Smooth muscle cell (in vitro differentiated cells): ENCODE measurements around the gene SIGLEC14. TPM values are rescaled to one million over a fixed set of nuclear protein-coding genes. Genes with fewer than 3 reads are reported as not detected.

Source experiments
- DNase-seq: peaks from one replicate; lab custom pipeline; 2025; ENCODE audit not compliant: unreplicated experiment; lab: John Stamatoyannopoulos, UW
- H2AFZ ChIP-seq: fragments of 200-600 bp; sonication (generic); 2 replicates; pipeline ENCODE4 v1.6.0; 2016; ENCODE audit warnings: antibody characterized with exemption, low read depth, mild to moderate bottlenecking
- H3F3A ChIP-seq: fragments of 200-600 bp; sonication (generic); 2 replicates; pipeline ENCODE4 v1.6.0; 2017; ENCODE audit warnings: antibody characterized with exemption, low read depth
- H3K27ac ChIP-seq: fragments of 200-600 bp; sonication (generic); 2 replicates; pipeline ENCODE4 v1.5.1; 2016; ENCODE audit warnings: low read depth, mild to moderate bottlenecking
- H3K27me3 ChIP-seq: fragments of 200-600 bp; sonication (generic); 2 replicates; pipeline ENCODE4 v1.6.1; 2016; ENCODE audit warnings: low read depth, mild to moderate bottlenecking
- H3K36me3 ChIP-seq: fragments of 200-600 bp; sonication (generic); 2 replicates; pipeline ENCODE4 v1.5.1; 2016; ENCODE audit warnings: low read depth
- H3K4me1 ChIP-seq: fragments of 200-600 bp; sonication (generic); 2 replicates; pipeline ENCODE4 v1.5.1; 2016; ENCODE audit warnings: low read depth
- H3K4me2 ChIP-seq: fragments of 200-600 bp; sonication (generic); 2 replicates; pipeline ENCODE4 v1.6.0; 2016; ENCODE audit warnings: mild to moderate bottlenecking
- H3K4me3 ChIP-seq: fragments of 200-600 bp; sonication (generic); 2 replicates; pipeline ENCODE4 v1.5.1; 2016; ENCODE audit warnings: mild to moderate bottlenecking
- H3K79me2 ChIP-seq: fragments of 200-600 bp; sonication (generic); 2 replicates; pipeline ENCODE4 v1.6.0; 2016; ENCODE audit warnings: low read depth, mild to moderate bottlenecking
- H3K9ac ChIP-seq: fragments of 200-600 bp; sonication (generic); 2 replicates; pipeline ENCODE4 v1.6.0; 2016; ENCODE audit warnings: low read depth
- H3K9me3 ChIP-seq: fragments of 200-600 bp; sonication (generic); replicated peaks from 2 replicates; pipeline ENCODE4 v1.5.1; 2016; ENCODE audit warnings: low read depth
- H4K20me1 ChIP-seq: fragments of 200-600 bp; sonication (generic); 2 replicates; pipeline ENCODE4 v1.6.0; 2016; ENCODE audit warnings: low read depth
- WGBS: methylation state at CpG from one replicate; pipeline ENCODE4 v1.1.7; 2016; ENCODE audit warnings: low lambda C conversion rate; 5-methylcytosine and 5-hydroxymethylcytosine counted together
- polyA plus RNA-seq: library from polyadenylated mRNA; unstranded; fragments of >200 nt; fragmentation: Nextera tagmentation; extraction: Ambion mirVana; gene quantifications from 2 replicates; pipeline ENCODE4 v1.2.1, GENCODE V29; 2016
- total RNA-seq: library from RNA; depleted of rRNA; stranded (reverse); fragments of >200 nt; gene quantifications from 2 replicates; pipeline ENCODE4 v1.2.3, GENCODE V29; 2014
- TF ChIP-seq, protein P1 (sequence below): fragments of 200-600 bp; sonication (generic); IDR thresholded peaks from 2 replicates; pipeline ENCODE4 v1.5.1; 2017; ENCODE audit warnings: borderline replicate concordance, mild to moderate bottlenecking, antibody characterized with exemption; ENCODE audit not compliant: insufficient read depth, poor library complexity, severe bottlenecking

Gene SIGLEC14
- total and polyA plus RNA-seq, 2 experiments from 2014 or later, result not detected

DNA sequence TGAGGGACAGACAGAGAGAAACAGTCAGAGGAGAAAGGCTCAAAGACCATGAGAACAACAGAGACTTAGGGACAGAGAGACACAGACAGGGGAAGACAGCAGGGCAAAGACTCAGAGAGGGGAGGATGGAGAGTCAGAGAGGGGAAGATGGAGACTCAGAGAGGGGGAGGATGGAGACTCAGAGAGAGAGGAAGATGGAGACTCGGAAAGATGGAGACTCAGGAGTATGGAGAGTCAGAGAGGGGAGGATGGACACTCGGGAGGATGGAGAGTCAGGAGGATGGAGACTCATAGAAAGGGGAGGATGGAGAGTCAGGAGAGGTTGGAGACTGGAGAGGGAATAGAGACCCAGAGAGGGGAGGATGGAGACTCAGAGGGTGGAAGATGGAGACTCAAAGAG is 47.2 kb upstream of the SIGLEC14 start:
- TF ChIP-seq, protein P1, sequence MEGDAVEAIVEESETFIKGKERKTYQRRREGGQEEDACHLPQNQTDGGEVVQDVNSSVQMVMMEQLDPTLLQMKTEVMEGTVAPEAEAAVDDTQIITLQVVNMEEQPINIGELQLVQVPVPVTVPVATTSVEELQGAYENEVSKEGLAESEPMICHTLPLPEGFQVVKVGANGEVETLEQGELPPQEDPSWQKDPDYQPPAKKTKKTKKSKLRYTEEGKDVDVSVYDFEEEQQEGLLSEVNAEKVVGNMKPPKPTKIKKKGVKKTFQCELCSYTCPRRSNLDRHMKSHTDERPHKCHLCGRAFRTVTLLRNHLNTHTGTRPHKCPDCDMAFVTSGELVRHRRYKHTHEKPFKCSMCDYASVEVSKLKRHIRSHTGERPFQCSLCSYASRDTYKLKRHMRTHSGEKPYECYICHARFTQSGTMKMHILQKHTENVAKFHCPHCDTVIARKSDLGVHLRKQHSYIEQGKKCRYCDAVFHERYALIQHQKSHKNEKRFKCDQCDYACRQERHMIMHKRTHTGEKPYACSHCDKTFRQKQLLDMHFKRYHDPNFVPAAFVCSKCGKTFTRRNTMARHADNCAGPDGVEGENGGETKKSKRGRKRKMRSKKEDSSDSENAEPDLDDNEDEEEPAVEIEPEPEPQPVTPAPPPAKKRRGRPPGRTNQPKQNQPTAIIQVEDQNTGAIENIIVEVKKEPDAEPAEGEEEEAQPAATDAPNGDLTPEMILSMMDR, result no peak
- Histone ChIP-seq H4K20me1 (peaks cover 80% of the 10 kb centered on the region), H3K4me2 (no peak overlapping the region), H3F3A (peaks cover 30% of the 10 kb centered on the region), H3K36me3 (no peaks in the 10 kb centered on the region), H3K27ac (peak overlapping the region; percentile 31), H3K4me3 (no peak overlapping the region), H3K9me3 (no peaks in the 10 kb centered on the region), H3K27me3 (no peaks in the 10 kb centered on the region), H3K9ac (no peak overlapping the region), H2AFZ (no peak overlapping the region), H3K79me2 (peaks cover 94% of the 10 kb centered on the region), H3K4me1 (peaks cover 4% of the 10 kb centered on the region)
- no peak for DNase-seq
- 90% methylated on average over 2 of the region's 2 CpGs for WGBS

DNA sequence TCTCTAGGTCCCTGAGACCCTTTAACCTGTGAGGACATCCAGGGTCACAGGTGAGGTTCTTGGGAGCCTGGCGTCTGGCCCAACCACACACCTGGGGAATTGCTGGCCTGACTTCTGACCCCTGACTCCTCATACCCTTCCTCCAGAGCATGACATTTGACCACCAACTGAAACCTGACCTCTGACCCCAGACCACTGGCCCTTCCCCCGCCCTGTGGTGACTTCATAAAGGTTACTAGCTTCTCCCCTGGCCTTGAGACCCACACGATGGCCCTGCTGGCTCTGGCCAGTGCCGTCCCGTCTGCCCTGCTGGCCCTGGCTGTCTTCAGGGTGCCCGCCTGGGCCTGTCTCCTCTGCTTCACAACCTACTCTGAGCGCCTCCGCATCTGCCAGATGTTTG is 46.6 kb upstream of the SIGLEC14 start, which contains the start of gene SPACA6:
TSS of gene SPACA6 (plus strand) at position 71 of the 400 bp plus-strand sequence. CDS start at position 268, 197 bp downstream.
- Histone ChIP-seq H3K27ac (peak within 1 kb of the TSS; percentile 96), H3K4me2 (peak within 1 kb of the TSS; percentile 91), H4K20me1 (peaks cover 74% of the 10 kb centered on the region), H3K9me3 (no peaks in the 10 kb centered on the region), H3F3A (peaks cover 30% of the 10 kb centered on the region), H3K4me1 (peaks cover 4% of the 10 kb centered on the region), H2AFZ (no peak within 1 kb of the TSS), H3K36me3 (no peaks in the 10 kb centered on the region), H3K4me3 (peak within 1 kb of the TSS; percentile 65), H3K9ac (no peak within 1 kb of the TSS), H3K27me3 (no peaks in the 10 kb centered on the region), H3K79me2 (peaks cover 91% of the 10 kb centered on the region)
- TF ChIP-seq, protein P1, result no peak
- 95% methylated on average over 8 of the region's 8 CpGs for WGBS
- DNase-seq, result no peak

DNA sequence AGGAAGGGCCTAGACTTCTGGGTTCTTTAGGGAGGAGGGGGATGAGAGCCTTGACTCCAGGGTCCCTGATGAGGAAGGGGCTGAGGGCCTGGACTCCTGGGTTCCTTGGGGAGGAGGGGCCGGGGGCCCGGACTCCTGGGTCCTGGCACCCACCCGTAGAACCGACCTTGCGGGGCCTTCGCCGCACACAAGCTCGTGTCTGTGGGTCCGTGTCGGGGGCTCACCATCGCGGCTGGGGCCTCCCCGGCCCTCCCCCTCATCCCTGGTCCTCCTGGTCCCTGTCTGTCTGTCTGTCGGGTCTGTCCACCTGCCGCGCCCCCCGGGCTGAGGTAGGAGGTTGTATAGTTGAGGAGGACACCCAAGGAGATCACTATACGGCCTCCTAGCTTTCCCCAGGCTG is 45.8 kb upstream of the SIGLEC14 start:
- DNase-seq, result no peak
- WGBS, result 90% methylated on average over 5 of the region's 18 CpGs
- TF ChIP-seq, protein P1, result no peak
- peaks cover 4% of the 10 kb centered on the region for H3K4me1 ChIP-seq
- no peaks in the 10 kb centered on the region for H3K36me3 ChIP-seq
- no peaks in the 10 kb centered on the region for H3K9me3 ChIP-seq
- H3F3A ChIP-seq, result peaks cover 27% of the 10 kb centered on the region
- peaks cover 83% of the 10 kb centered on the region for H3K79me2 ChIP-seq
- no peak overlapping the region for H3K9ac ChIP-seq
- peak overlapping the region; percentile 65 for H3K4me3 ChIP-seq
- no peaks in the 10 kb centered on the region for H3K27me3 ChIP-seq
- peaks cover 67% of the 10 kb centered on the region for H4K20me1 ChIP-seq
- peak overlapping the region; percentile 91 for H3K4me2 ChIP-seq
- H2AFZ ChIP-seq, result no peak overlapping the region
- H3K27ac ChIP-seq, result peak overlapping the region; percentile 96
